Measurements from ENCODE around the gene NHLRC3.

DNA sequence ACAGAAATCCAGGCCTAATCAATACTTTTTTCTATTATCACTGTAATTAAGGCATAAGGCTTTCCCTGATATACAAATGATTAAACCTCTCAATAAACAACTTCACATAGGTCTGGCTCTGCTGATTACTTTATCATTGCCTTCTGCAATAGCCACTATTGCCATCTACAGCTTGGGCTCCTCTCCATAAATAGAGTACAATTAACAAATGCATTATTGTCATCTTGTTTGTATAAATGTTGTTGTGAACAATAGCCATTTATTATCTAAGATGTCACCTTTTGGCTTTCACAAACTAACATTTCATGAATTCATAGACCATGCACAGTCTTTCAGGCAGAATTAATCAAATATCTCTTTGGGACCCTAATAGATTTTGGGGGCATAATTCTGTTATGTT is 53.3 kb downstream of the NHLRC3 start:
- TF ChIP-seq, protein P1, sequence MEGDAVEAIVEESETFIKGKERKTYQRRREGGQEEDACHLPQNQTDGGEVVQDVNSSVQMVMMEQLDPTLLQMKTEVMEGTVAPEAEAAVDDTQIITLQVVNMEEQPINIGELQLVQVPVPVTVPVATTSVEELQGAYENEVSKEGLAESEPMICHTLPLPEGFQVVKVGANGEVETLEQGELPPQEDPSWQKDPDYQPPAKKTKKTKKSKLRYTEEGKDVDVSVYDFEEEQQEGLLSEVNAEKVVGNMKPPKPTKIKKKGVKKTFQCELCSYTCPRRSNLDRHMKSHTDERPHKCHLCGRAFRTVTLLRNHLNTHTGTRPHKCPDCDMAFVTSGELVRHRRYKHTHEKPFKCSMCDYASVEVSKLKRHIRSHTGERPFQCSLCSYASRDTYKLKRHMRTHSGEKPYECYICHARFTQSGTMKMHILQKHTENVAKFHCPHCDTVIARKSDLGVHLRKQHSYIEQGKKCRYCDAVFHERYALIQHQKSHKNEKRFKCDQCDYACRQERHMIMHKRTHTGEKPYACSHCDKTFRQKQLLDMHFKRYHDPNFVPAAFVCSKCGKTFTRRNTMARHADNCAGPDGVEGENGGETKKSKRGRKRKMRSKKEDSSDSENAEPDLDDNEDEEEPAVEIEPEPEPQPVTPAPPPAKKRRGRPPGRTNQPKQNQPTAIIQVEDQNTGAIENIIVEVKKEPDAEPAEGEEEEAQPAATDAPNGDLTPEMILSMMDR (IDR thresholded peaks at IDR 0.05; ENCODE audit: borderline replicate concordance, extremely low read depth, low read length, poor library complexity, severe bottlenecking): no peak
- no peak for TF ChIP-seq EZH2 (IDR thresholded peaks at IDR 0.05; ENCODE audit: borderline replicate concordance, low read depth, low read length, severe bottlenecking)
